Measurements from ENCODE around the gene MTM1. TPM values are rescaled to one million over a fixed set of nuclear protein-coding genes. Genes with fewer than 3 reads are reported as not detected.

MTM1 gene
- polyA plus RNA-seq, 1 of the 3 experiments (the other 2 are of a cell fraction) = 2.7 TPM

DNA sequence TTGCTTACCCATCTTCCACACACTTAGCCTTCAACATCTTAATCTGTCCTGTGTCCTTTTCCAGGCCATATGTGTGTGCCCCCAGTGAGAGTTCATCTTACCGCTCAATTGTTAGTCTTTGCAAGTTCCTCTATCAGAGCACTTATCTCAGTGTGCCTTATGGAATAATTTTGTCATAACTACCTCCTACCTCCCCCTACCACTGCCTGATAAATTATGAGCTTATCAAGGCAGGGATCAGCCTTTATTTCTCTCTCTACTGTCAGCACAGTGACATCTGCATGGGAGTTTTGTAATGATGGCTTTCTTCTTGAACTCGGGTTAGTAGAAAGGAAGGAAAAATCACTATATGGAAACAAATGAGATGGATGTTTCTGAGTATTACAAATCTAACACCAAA is 53.2 kb downstream of the MTM1 start:
- peaks cover 3 to 11% of the 10 kb centered on the region in 2 experiments for H3K36me3 ChIP-seq (replicated peaks in 1 of 2; ENCODE audit: control insufficient read depth in 1 of 2, insufficient read depth in 2 of 2, low read length in 1 of 2)
- POLR2A ChIA-PET = no interaction called here
- no peaks in the 10 kb centered on the region for H3K27me3 ChIP-seq (ENCODE audit: insufficient read depth)
- DNase-seq = peak; percentile 4
- no peaks in the 10 kb centered on the region for H4K20me1 ChIP-seq (ENCODE audit: insufficient read depth)
- no peaks in the 10 kb centered on the region for H3F3A ChIP-seq (replicated peaks; ENCODE audit: insufficient read depth)
- TF ChIP-seq CHD2 (IDR thresholded peaks at IDR 0.05; ENCODE audit: low read length, partially characterized antibody) (no peak), MXI1 (IDR thresholded peaks at IDR 0.05; ENCODE audit: low read depth, low read length) (no peak), TAF1 (IDR thresholded peaks at IDR 0.05; ENCODE audit: borderline replicate concordance, low read depth, low read length) (no peak), TCF12 (IDR thresholded peaks at IDR 0.05) (no peak), RCOR1 (IDR thresholded peaks at IDR 0.05; ENCODE audit: low read length) (no peak), USF2 (IDR thresholded peaks at IDR 0.05; ENCODE audit: borderline replicate concordance, low read depth, low read length) (no peak), GATA2 (CRISPR knock-in tag; IDR thresholded peaks at IDR 0.05) (peak; percentile 37)
- no peak overlapping the region for H3K4me2 ChIP-seq
- no peak overlapping the region for H3K4me3 ChIP-seq (ENCODE audit: low read depth in 2 of 2, low read length in 1 of 2)
- H3K4me1 ChIP-seq (ENCODE audit: control insufficient read depth in 1 of 2, insufficient read depth in 2 of 2, low read depth in 1 of 2, low read length in 1 of 2) = no peaks in the 10 kb centered on the region
- H3K9me3 ChIP-seq = no peaks in the 10 kb centered on the region
- no peaks in the 10 kb centered on the region for H3K9me2 ChIP-seq
- no peak overlapping the region for H3K27ac ChIP-seq (ENCODE audit: low read depth in 2 of 2, low read length in 1 of 2)
- no peaks in the 10 kb centered on the region for H3K79me2 ChIP-seq (ENCODE audit: insufficient read depth)
- WGBS (ENCODE audit: low lambda C conversion rate) = 39% methylated on average over 2 of the region's 2 CpGs
- CTCF ChIA-PET = interaction anchor here (0.6 to 0.7 kb wide), 3 partner anchors 20 to 256 kb away, joined by 3 read pairs; no protein-coding TSS in a partner anchor
- no peak overlapping the region for H2AFZ ChIP-seq (ENCODE audit: low read depth)
- no peak overlapping the region for H3K9ac ChIP-seq

GRCh38 chrX:150623583-150623982 is 55.2 kb downstream of the MTM1 start:
- no peaks in the 10 kb centered on the region for H3K9me3 ChIP-seq
- H3K4me3 ChIP-seq (ENCODE audit: low read depth in 2 of 2, low read length in 1 of 2) = no peak overlapping the region
- H3K36me3 ChIP-seq (replicated peaks in 1 of 2; ENCODE audit: control insufficient read depth in 1 of 2, insufficient read depth in 2 of 2, low read length in 1 of 2) = peaks cover 3 to 11% of the 10 kb centered on the region in 2 experiments
- H3K4me2 ChIP-seq = no peak overlapping the region
- no peak for DNase-seq
- H4K20me1 ChIP-seq (ENCODE audit: insufficient read depth) = no peaks in the 10 kb centered on the region
- no peak overlapping the region for H3K9ac ChIP-seq
- no peak overlapping the region for H2AFZ ChIP-seq (ENCODE audit: low read depth)
- TF ChIP-seq PBX3 (IDR thresholded peaks at IDR 0.05) (no peak), TEAD4 (IDR thresholded peaks at IDR 0.05; ENCODE audit: borderline replicate concordance, insufficient read depth) (no peak), EZH2phosphoT487 (IDR thresholded peaks at IDR 0.05; ENCODE audit: borderline replicate concordance, low read depth) (no peak), USF2 (IDR thresholded peaks at IDR 0.05; ENCODE audit: borderline replicate concordance, low read depth, low read length) (no peak), MXI1 (IDR thresholded peaks at IDR 0.05; ENCODE audit: low read depth, low read length) (no peak), ZBTB33 (IDR thresholded peaks at IDR 0.05; ENCODE audit: borderline replicate concordance, low read depth) (no peak), RAD21 (IDR thresholded peaks at IDR 0.05; ENCODE audit: low read length) (no peak), FOXM1 (IDR thresholded peaks at IDR 0.05; ENCODE audit: low read depth) (no peak), GABPA (IDR thresholded peaks at IDR 0.05; ENCODE audit: low read depth) (no peak), FOXJ3 (CRISPR knock-in tag; IDR thresholded peaks at IDR 0.05) (no peak), CHD2 (IDR thresholded peaks at IDR 0.05; ENCODE audit: low read length, partially characterized antibody) (no peak), EP300 (IDR thresholded peaks at IDR 0.05; ENCODE audit: borderline replicate concordance in 1 of 2, low read depth in 1 of 2, low read length in 1 of 2) (no peak), RFX5 (IDR thresholded peaks at IDR 0.05; ENCODE audit: low read length) (no peak), ELF1 (IDR thresholded peaks at IDR 0.05) (no peak), MEF2A (IDR thresholded peaks at IDR 0.05; ENCODE audit: borderline replicate concordance, low read depth) (no peak), GATA2 (CRISPR knock-in tag; IDR thresholded peaks at IDR 0.05) (no peak)
- TF ChIP-seq, protein P1, sequence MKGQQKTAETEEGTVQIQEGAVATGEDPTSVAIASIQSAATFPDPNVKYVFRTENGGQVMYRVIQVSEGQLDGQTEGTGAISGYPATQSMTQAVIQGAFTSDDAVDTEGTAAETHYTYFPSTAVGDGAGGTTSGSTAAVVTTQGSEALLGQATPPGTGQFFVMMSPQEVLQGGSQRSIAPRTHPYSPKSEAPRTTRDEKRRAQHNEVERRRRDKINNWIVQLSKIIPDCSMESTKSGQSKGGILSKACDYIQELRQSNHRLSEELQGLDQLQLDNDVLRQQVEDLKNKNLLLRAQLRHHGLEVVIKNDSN (IDR thresholded peaks at IDR 0.05; ENCODE audit: borderline replicate concordance, low read depth) = no peak
- ChIA-PET POLR2A (no interaction called here), CTCF (no interaction called here)
- no peaks in the 10 kb centered on the region for H3K9me2 ChIP-seq
- H3K79me2 ChIP-seq (ENCODE audit: insufficient read depth) = no peaks in the 10 kb centered on the region
- H3K27ac ChIP-seq (ENCODE audit: low read depth in 2 of 2, low read length in 1 of 2) = no peak overlapping the region
- H3K4me1 ChIP-seq (ENCODE audit: control insufficient read depth in 1 of 2, insufficient read depth in 2 of 2, low read depth in 1 of 2, low read length in 1 of 2) = no peaks in the 10 kb centered on the region
- no peaks in the 10 kb centered on the region for H3F3A ChIP-seq (replicated peaks; ENCODE audit: insufficient read depth)
- H3K27me3 ChIP-seq (ENCODE audit: insufficient read depth) = no peaks in the 10 kb centered on the region
